HCT116 (cell line): ENCODE data around the gene TTLL11.

Source experiments
- FOSL1 ChIP-seq: IDR thresholded peaks from 2 replicates; pipeline ENCODE4 v1.6.1; 2012; ENCODE audit warnings: low read depth
- MAX ChIP-seq: IDR thresholded peaks from 2 replicates; pipeline ENCODE4 v1.6.1; 2012
- POLR2A ChIP-seq: IDR thresholded peaks from 2 replicates; pipeline ENCODE4 v1.7.0; 2011; ENCODE audit warnings: borderline replicate concordance; ENCODE audit not compliant: insufficient read depth, insufficient read length; ENCODE audit errors: extremely low read depth
- TF ChIP-seq, protein P1 (sequence below), 3 experiments: fragments of 200-600 bp in 1 of 3; sonication (generic) in 1 of 3; IDR thresholded peaks in 2 of 3; conservative IDR thresholded peaks in 1 of 3; 2 replicates each; pipeline ENCODE4 v1.5.1; 2012 to 2017; ENCODE audit warnings: low read depth in 2 of 3, low read length in 2 of 3, antibody characterized with exemption in 1 of 3, borderline replicate concordance in 1 of 3, control low read depth in 1 of 3, mild to moderate bottlenecking in 1 of 3, mixed read lengths in 1 of 3, mixed run types in 1 of 3, moderate library complexity in 1 of 3; ENCODE audit not compliant: insufficient read depth in 1 of 3

- TF ChIP-seq, protein P1, sequence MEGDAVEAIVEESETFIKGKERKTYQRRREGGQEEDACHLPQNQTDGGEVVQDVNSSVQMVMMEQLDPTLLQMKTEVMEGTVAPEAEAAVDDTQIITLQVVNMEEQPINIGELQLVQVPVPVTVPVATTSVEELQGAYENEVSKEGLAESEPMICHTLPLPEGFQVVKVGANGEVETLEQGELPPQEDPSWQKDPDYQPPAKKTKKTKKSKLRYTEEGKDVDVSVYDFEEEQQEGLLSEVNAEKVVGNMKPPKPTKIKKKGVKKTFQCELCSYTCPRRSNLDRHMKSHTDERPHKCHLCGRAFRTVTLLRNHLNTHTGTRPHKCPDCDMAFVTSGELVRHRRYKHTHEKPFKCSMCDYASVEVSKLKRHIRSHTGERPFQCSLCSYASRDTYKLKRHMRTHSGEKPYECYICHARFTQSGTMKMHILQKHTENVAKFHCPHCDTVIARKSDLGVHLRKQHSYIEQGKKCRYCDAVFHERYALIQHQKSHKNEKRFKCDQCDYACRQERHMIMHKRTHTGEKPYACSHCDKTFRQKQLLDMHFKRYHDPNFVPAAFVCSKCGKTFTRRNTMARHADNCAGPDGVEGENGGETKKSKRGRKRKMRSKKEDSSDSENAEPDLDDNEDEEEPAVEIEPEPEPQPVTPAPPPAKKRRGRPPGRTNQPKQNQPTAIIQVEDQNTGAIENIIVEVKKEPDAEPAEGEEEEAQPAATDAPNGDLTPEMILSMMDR (IDR thresholded peaks at IDR 0.05 in 2 of 3, conservative IDR thresholded peaks at IDR 0.05 in 1 of 3; ENCODE audit: borderline replicate concordance in 1 of 3, insufficient read depth in 1 of 3, low read depth in 2 of 3, low read length in 2 of 3) = no peak
- no peak for TF ChIP-seq POLR2A
- TF ChIP-seq MAX = no peak
- TF ChIP-seq FOSL1 = no peak
Measured at GRCh38 chr9:121979736-121980135, 113.4 kb downstream of the TTLL11 start.
